H1 (cell line): ENCODE data around the gene FGB. TPM values are rescaled to one million over a fixed set of nuclear protein-coding genes. Genes with fewer than 3 reads are reported as not detected.

Experiments used
- CTCF ChIA-PET: fragments of 300-600 bp; sonication (Branson Sonifier 250); formaldehyde crosslinking; loops from one replicate; lab custom pipeline; 2021; ENCODE audit not compliant: partially characterized antibody; lab: Charles Lee
- POLR2A ChIA-PET: fragments of 300-600 bp; sonication (Branson Sonifier 250); formaldehyde crosslinking; loops from one replicate; lab custom pipeline; 2021; ENCODE audit warnings: inconsistent platforms; ENCODE audit not compliant: partially characterized antibody; lab: Charles Lee
- DNase-seq, 2 experiments: peaks; one replicate each; pipeline versions ENCODE4 v3.0.0 to v3.0.0-alpha.2; 2010 to 2022; ENCODE audit warnings: low spot score in 2 of 2, low read depth in 1 of 2, mixed read lengths in 1 of 2
- FAIRE-seq: peaks from 2 replicates; lab custom pipeline; 2011; peaks lifted over from hg19 to GRCh38; lab: Jason Lieb, UNC
- H2AFZ ChIP-seq: 2 replicates; pipeline ENCODE4 v1.8.1; 2012; ENCODE audit warnings: low read length, inconsistent platforms
- H2AK5ac ChIP-seq: 2 replicates; pipeline ENCODE4 v1.6.1; 2013; ENCODE audit warnings: low read depth, low read length
- H2BK120ac ChIP-seq: replicated peaks from 2 replicates; pipeline ENCODE3; 2013; ENCODE audit warnings: low read depth, low read length, inconsistent platforms
- H2BK12ac ChIP-seq: 2 replicates; pipeline ENCODE4 v1.6.1; 2013; ENCODE audit warnings: low read depth, low read length
- H2BK15ac ChIP-seq: 2 replicates; pipeline ENCODE4 v1.6.1; 2013; ENCODE audit warnings: low read length
- H2BK20ac ChIP-seq: 2 replicates; pipeline ENCODE4 v1.6.1; 2013; ENCODE audit warnings: low read length
- H2BK5ac ChIP-seq: 2 replicates; pipeline ENCODE4 v1.6.1; 2013; ENCODE audit warnings: low read depth, low read length
- H3K14ac ChIP-seq: 2 replicates; pipeline ENCODE4 v1.6.1; 2013; ENCODE audit warnings: inconsistent platforms; ENCODE audit not compliant: insufficient read length
- H3K18ac ChIP-seq: 2 replicates; pipeline ENCODE4 v1.6.1; 2013; ENCODE audit warnings: low read length; ENCODE audit errors: extremely low read depth
- H3K23ac ChIP-seq: 2 replicates; pipeline ENCODE4 v1.6.1; 2013; ENCODE audit warnings: inconsistent platforms; ENCODE audit not compliant: insufficient read length
- H3K23me2 ChIP-seq: 2 replicates; pipeline ENCODE4 v1.6.1; 2013; ENCODE audit warnings: low read depth, low read length
- H3K27ac ChIP-seq: 2 replicates; pipeline ENCODE4 v1.6.1; 2011; ENCODE audit warnings: low read depth, low read length, inconsistent platforms
- H3K27me3 ChIP-seq, 4 experiments: replicated peaks in 1 of 4; 1 replicate in 1 of 4; 2 replicates in 3 of 4; pipeline versions ENCODE4 v1.6.1 to v1.8.1; 2011 to 2013; ENCODE audit warnings: low read length in 3 of 4, mild to moderate bottlenecking in 3 of 4, inconsistent platforms in 2 of 4, mixed read lengths in 2 of 4, moderate library complexity in 1 of 4; ENCODE audit not compliant: control insufficient read depth in 3 of 4, insufficient read depth in 3 of 4; ENCODE audit errors: extremely low read depth in 1 of 4
- H3K36me3 ChIP-seq, 4 experiments: 2 replicates each; pipeline versions ENCODE4 v1.6.1 to v1.8.1; 2011 to 2013; ENCODE audit warnings: mild to moderate bottlenecking in 4 of 4, low read length in 3 of 4, moderate library complexity in 2 of 4, control low read depth in 1 of 4, inconsistent platforms in 1 of 4; ENCODE audit not compliant: insufficient read depth in 4 of 4, control insufficient read depth in 2 of 4
- H3K4ac ChIP-seq: replicated peaks from 2 replicates; pipeline ENCODE3; 2013; ENCODE audit warnings: low read length, low read depth, mixed read lengths, inconsistent platforms; ENCODE audit not compliant: insufficient read length
- H3K4me1 ChIP-seq, 4 experiments: replicated peaks in 1 of 4; 1 replicate in 1 of 4; 2 replicates in 3 of 4; pipeline versions ENCODE4 v1.6.1 to v1.8.1; 2011 to 2013; ENCODE audit warnings: low read length in 3 of 4, inconsistent platforms in 2 of 4, mixed read lengths in 1 of 4; ENCODE audit not compliant: insufficient read depth in 4 of 4, control insufficient read depth in 3 of 4
- H3K4me2 ChIP-seq, 2 experiments: 2 replicates each; pipeline versions ENCODE4 v1.6.1 to v1.8.1; 2011 to 2013; ENCODE audit warnings: low read depth in 2 of 2, low read length in 2 of 2, control low read depth in 1 of 2, inconsistent platforms in 1 of 2, mild to moderate bottlenecking in 1 of 2; ENCODE audit not compliant: insufficient read depth in 1 of 2
- H3K4me3 ChIP-seq, 4 experiments: fragments of 200-600, 300-600 bp in 1 of 4; sonication (generic), shearing (Covaris generic), sonication (Bioruptor Twin) in 1 of 4; 2 replicates each; pipeline versions ENCODE4 v1.5.1 to v1.8.1; 2011 to 2016; ENCODE audit warnings: low read length in 4 of 4, low read depth in 3 of 4, control low read depth in 2 of 4, inconsistent platforms in 2 of 4, mild to moderate bottlenecking in 2 of 4, mixed read lengths in 1 of 4, moderate library complexity in 1 of 4; ENCODE audit not compliant: insufficient read depth in 2 of 4; ENCODE audit errors: extremely low read depth in 1 of 4
- H3K56ac ChIP-seq: replicated peaks from 2 replicates; pipeline ENCODE3; 2013; ENCODE audit warnings: low read depth, mild to moderate bottlenecking, mixed read lengths, low read length, inconsistent platforms; ENCODE audit not compliant: insufficient read length
- H3K79me1 ChIP-seq: 2 replicates; pipeline ENCODE4 v1.6.1; 2013; ENCODE audit warnings: low read depth, low read length, control low read depth
- H3K79me2 ChIP-seq, 2 experiments: 2 replicates each; pipeline versions ENCODE4 v1.6.1 to v1.8.1; 2012 to 2013; ENCODE audit warnings: low read length in 2 of 2, mild to moderate bottlenecking in 2 of 2, inconsistent platforms in 1 of 2; ENCODE audit not compliant: insufficient read depth in 2 of 2, control insufficient read depth in 1 of 2
- H3K9ac ChIP-seq, 4 experiments: replicated peaks in 1 of 4; 1 replicate in 1 of 4; 2 replicates in 3 of 4; pipeline versions ENCODE4 v1.6.1 to v1.8.1; 2011 to 2013; ENCODE audit warnings: low read depth in 3 of 4, low read length in 3 of 4, control low read depth in 2 of 4, mild to moderate bottlenecking in 2 of 4, moderate library complexity in 2 of 4, inconsistent platforms in 1 of 4; ENCODE audit errors: extremely low read depth in 1 of 4
- H3K9me3 ChIP-seq, 2 experiments: 2 replicates each; pipeline versions ENCODE4 v1.6.1 to v1.8.1; 2012 to 2013; ENCODE audit warnings: mild to moderate bottlenecking in 2 of 2, moderate library complexity in 2 of 2, control low read depth in 1 of 2, inconsistent platforms in 1 of 2, low read depth in 1 of 2, low read length in 1 of 2, mixed read lengths in 1 of 2; ENCODE audit not compliant: insufficient read depth in 2 of 2
- H4K20me1 ChIP-seq, 2 experiments: replicated peaks in 1 of 2; 2 replicates each; pipeline versions ENCODE3 to v1.8.1; 2011 to 2013; ENCODE audit warnings: inconsistent platforms in 2 of 2, low read length in 2 of 2, mild to moderate bottlenecking in 1 of 2; ENCODE audit not compliant: insufficient read depth in 2 of 2, control insufficient read depth in 1 of 2
- H4K5ac ChIP-seq: 2 replicates; pipeline ENCODE4 v1.6.1; 2013; ENCODE audit warnings: low read length, low read depth, mixed read lengths, inconsistent platforms; ENCODE audit not compliant: insufficient read length
- H4K8ac ChIP-seq: 2 replicates; pipeline ENCODE4 v1.8.0; 2013; ENCODE audit warnings: mild to moderate bottlenecking, moderate library complexity, low read length, inconsistent platforms; ENCODE audit not compliant: insufficient read depth; ENCODE audit errors: extremely low read depth
- H4K91ac ChIP-seq: replicated peaks from 2 replicates; pipeline ENCODE3; 2013; ENCODE audit warnings: low read length, mixed read lengths, inconsistent platforms; ENCODE audit not compliant: insufficient read length
- CBX8 ChIP-seq: fragments of 300-800, 300-1000 bp; sonication (generic); IDR thresholded peaks from 2 replicates; pipeline ENCODE4 v1.7.1; 2016; ENCODE audit warnings: low read depth, low read length, borderline replicate concordance
- CEBPB ChIP-seq: IDR thresholded peaks from 2 replicates; pipeline ENCODE4 v1.6.1; 2012; ENCODE audit warnings: low read depth, low read length
- E2F6 ChIP-seq: IDR thresholded peaks from 2 replicates; pipeline ENCODE4 v1.6.1; 2012; ENCODE audit warnings: inconsistent platforms
- GTF2F1 ChIP-seq: IDR thresholded peaks from 2 replicates; pipeline ENCODE4 v1.6.1; 2012; ENCODE audit warnings: low read depth, low read length, improper control_type of control experiment, borderline replicate concordance
- POLR2A ChIP-seq, 2 experiments: IDR thresholded peaks; 1 replicate in 1 of 2; 2 replicates in 1 of 2; pipeline ENCODE4 v1.6.1; 2011; ENCODE audit warnings: low read depth in 2 of 2, low read length in 2 of 2, mild to moderate bottlenecking in 2 of 2; ENCODE audit errors: control extremely low read depth in 1 of 2
- POLR2AphosphoS5 ChIP-seq: IDR thresholded peaks from 2 replicates; pipeline ENCODE4 v1.6.1; 2011; ENCODE audit warnings: low read depth, low read length
- RBBP5 ChIP-seq: IDR thresholded peaks from 2 replicates; pipeline ENCODE4 v1.7.1; 2012; ENCODE audit warnings: low read depth, mild to moderate bottlenecking, inconsistent platforms, low read length, moderate library complexity, borderline replicate concordance
- RXRA ChIP-seq: IDR thresholded peaks from 2 replicates; pipeline ENCODE4 v1.6.1; 2011; ENCODE audit warnings: low read depth, mild to moderate bottlenecking, low read length, moderate library complexity; ENCODE audit not compliant: insufficient read depth
- SIX5 ChIP-seq: IDR thresholded peaks from 2 replicates; pipeline ENCODE4 v1.6.1; 2011; ENCODE audit warnings: mild to moderate bottlenecking, low read depth, low read length
- SP1 ChIP-seq: IDR thresholded peaks from 2 replicates; pipeline ENCODE4 v1.6.1; 2011; ENCODE audit warnings: low read depth, low read length
- SP2 ChIP-seq: IDR thresholded peaks from 2 replicates; pipeline ENCODE4 v1.6.1; 2012; ENCODE audit warnings: mild to moderate bottlenecking, low read length, inconsistent platforms
- SP4 ChIP-seq: IDR thresholded peaks from 2 replicates; pipeline ENCODE4 v1.6.1; 2012; ENCODE audit warnings: low read length, inconsistent platforms
- SRF ChIP-seq: IDR thresholded peaks from 2 replicates; pipeline ENCODE4 v1.6.1; 2011; ENCODE audit warnings: mild to moderate bottlenecking, low read depth, low read length, moderate library complexity
- TBP ChIP-seq: IDR thresholded peaks from 2 replicates; pipeline ENCODE4 v1.6.1; 2011; ENCODE audit warnings: low read depth, low read length, improper control_type of control experiment
- ZNF274 ChIP-seq: IDR thresholded peaks from 2 replicates; pipeline ENCODE4 v1.7.0; 2012; ENCODE audit warnings: low read length, borderline replicate concordance; ENCODE audit errors: extremely low read depth
- WGBS, 2 experiments: shearing (Covaris generic) in 1 of 2; methylation state at CpG; one replicate each; pipeline versions ENCODE4 v1.1.6 to v1.1.7; 2013 to 2015; ENCODE audit warnings: low lambda C conversion rate in 2 of 2, mixed read lengths in 2 of 2, inconsistent platforms in 1 of 2, low coverage in 1 of 2, missing lambda C conversion rate in 1 of 2; ENCODE audit not compliant: insufficient replicate concordance in 2 of 2, insufficient coverage in 1 of 2, insufficient read length in 1 of 2; ENCODE audit errors: extremely low coverage in 1 of 2, missing lambda C conversion rate in 1 of 2; 5-methylcytosine and 5-hydroxymethylcytosine counted together
- polyA plus RNA-seq, 7 experiments: library from polyadenylated mRNA; depleted of rRNA in 3 of 7; stranded (reverse) in 5 of 7; unstranded in 2 of 7; fragments of >200 nt in 5 of 7; fragments of 200-250 nt in 2 of 7; gene quantifications; 1 replicate in 5 of 7; 2 replicates in 1 of 7; 4 replicates in 1 of 7; pipeline versions ENCODE4 v1.2.1 to v1.2.3, GENCODE V29; 2011 to 2013; ENCODE audit warnings: missing spikeins in 2 of 7, mixed read lengths in 2 of 7
- total RNA-seq: library from RNA; stranded (reverse); fragmentation: NEBNext Ultra II Directional; extraction: Animal tissue kit (Norgen Biotek cat#: 25700); gene quantifications from 2 replicates; pipeline ENCODE4 v1.2.1, GENCODE V29; 2021

The FGB gene
- total and polyA plus RNA-seq, 2 of the 8 experiments (the other 6 are each of a cell fraction or from before 2014, with no cell fraction given): not detected

DNA sequence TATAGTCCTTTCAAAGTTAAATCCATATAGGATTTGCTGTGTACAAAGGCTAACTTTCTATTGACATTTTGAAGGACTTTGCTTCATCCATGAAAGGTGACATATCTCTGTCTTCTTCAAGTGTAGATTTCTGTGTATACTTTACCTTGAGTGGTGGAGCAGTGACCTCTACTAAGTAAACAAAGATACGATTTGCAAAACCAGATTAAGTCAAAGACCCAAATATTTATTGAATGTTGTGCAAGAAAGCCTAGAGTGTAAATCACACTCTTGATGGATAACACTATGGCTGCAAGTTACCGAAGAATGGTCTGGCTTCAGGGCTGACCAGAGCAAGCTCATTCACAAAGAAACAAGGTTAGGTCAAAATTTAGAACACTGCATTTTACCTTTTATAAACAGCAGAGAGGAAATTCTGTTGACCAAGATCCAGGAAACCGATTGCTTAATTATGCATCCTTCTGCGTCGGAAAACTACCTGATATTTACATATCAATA, 55.1 kb downstream of the FGB start:
- Histone ChIP-seq H3K79me1 (no peaks in the 10 kb centered on the region), H3K79me2 (no peaks in the 10 kb centered on the region), H4K5ac (no peak overlapping the region), H3K4me3 (no peak overlapping the region), H2BK12ac (no peak overlapping the region), H4K20me1 (no peaks in the 10 kb centered on the region), H4K8ac (no peak overlapping the region), H3K27ac (no peak overlapping the region), H2BK120ac (no peak overlapping the region), H2BK20ac (no peak overlapping the region), H3K36me3 (no peaks in the 10 kb centered on the region), H3K23me2 (no peaks in the 10 kb centered on the region; the same call in 1 of the 2 replicates), H3K18ac (no peak overlapping the region), H2AFZ (no peak overlapping the region), H3K9me3 (no peaks in the 10 kb centered on the region), H3K14ac (no peak overlapping the region), H2BK15ac (no peak overlapping the region), H3K56ac (no peak overlapping the region), H3K4me2 (no peak overlapping the region), H4K91ac (no peak overlapping the region), H3K27me3 (peaks cover 0 to 1% (median 0%) of the 10 kb centered on the region in 4 experiments; a peak in 1 of 7 replicates), H2AK5ac (no peak overlapping the region), H3K9ac (no peak overlapping the region), H3K4ac (no peak overlapping the region), H3K23ac (no peak overlapping the region), H3K4me1 (no peaks in the 10 kb centered on the region), H2BK5ac (no peak overlapping the region)
- DNase-seq (no peak), FAIRE-seq (no peak)
- CTCF ChIA-PET: interaction anchor here (0.5 to 10.6 kb wide), 16 partner anchors 8 to 182 kb away, joined by 3 to 283 read pairs (median 8); partner anchors contain the start of genes FGB and PLRG1
- POLR2A ChIA-PET: no interaction called here
- WGBS, 2 experiments: 82% methylated on average over 5 of the region's 5 CpGs; no CpG with 5 or more reads in 1 of the 2 experiments
- TF ChIP-seq POLR2AphosphoS5 (no peak), E2F6 (no peak), CEBPB (no peak), GTF2F1 (no peak), SP2 (no peak), SIX5 (no peak), ZNF274 (no peak), SP4 (no peak), RXRA (no peak), POLR2A (IDR thresholded peaks at IDR 0.05; ENCODE audit: control extremely low read depth in 1 of 2, low read depth in 2 of 2, low read length in 2 of 2) (no peak), SP1 (no peak), CBX8 (no peak), RBBP5 (no peak), SRF (no peak), TBP (no peak)
